ENCODE data around the gene CDH3. TPM values are rescaled to one million over a fixed set of nuclear protein-coding genes. Genes with fewer than 3 reads are reported as not detected.

CDH3 gene
- polyA plus RNA-seq, 2 of the 4 experiments (the other 2 are of a cell fraction), result 0.08 to 0.25 TPM

DNA sequence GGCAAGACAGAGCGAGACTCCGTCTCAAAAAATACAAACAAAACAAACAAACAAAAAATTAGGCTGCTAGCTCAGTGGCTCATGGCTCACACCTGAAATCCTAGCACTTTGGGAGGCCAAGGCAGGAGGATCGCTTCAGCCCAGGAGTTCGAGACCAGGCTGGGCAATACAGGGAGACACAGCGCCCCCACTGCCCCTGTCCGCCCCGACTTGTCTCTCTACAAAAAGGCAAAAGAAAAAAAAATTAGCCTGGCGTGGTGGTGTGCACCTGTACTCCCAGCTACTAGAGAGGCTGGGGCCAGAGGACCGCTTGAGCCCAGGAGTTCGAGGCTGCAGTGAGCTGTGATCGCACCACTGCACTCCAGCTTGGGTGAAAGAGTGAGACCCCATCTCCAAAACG, 91.5 kb downstream of the CDH3 start:
- no peaks in the 10 kb centered on the region for H3K9me3 ChIP-seq
- peak overlapping the region; percentile 99 for H3K4me2 ChIP-seq
- ATAC-seq, result no peak
- peaks cover 50% of the 10 kb centered on the region for H3K4me1 ChIP-seq
- ChIA-PET POLR2A (no interaction called here), CTCF (interaction anchor here (0.6 to 1.3 kb wide), 5 partner anchors 28 to 207 kb away, joined by 3 to 4 read pairs (median 3); no protein-coding TSS in a partner anchor)
- 82% methylated on average over 12 of the region's 12 CpGs for whole genome bisulfite sequencing (ENCODE audit: missing lambda C conversion rate)
- peak overlapping the region in 1 of 2 experiments; percentile 94; a peak in 2 of 6 replicates for H3K27ac ChIP-seq
- TF ChIP-seq ESRRA (IDR thresholded peaks at IDR 0.05; ENCODE audit: borderline replicate concordance, low read length), result no peak
- TF ChIP-seq TFCP2L1 (CRISPR knock-in tag; IDR thresholded peaks at IDR 0.05), result no peak
- TF ChIP-seq RCOR1 (IDR thresholded peaks at IDR 0.05; ENCODE audit: low read depth, low read length), result no peak
- no peak for TF ChIP-seq BHLHE40 (IDR thresholded peaks at IDR 0.05; ENCODE audit: low read depth, low read length)
- TF ChIP-seq SMC3 (IDR thresholded peaks at IDR 0.05), result no peak
- TF ChIP-seq JUNB (IDR thresholded peaks at IDR 0.05), result no peak
- no peak for TF ChIP-seq HOXA7 (CRISPR knock-in tag; IDR thresholded peaks at IDR 0.05)
- TF ChIP-seq POLR2A (IDR thresholded peaks at IDR 0.05; ENCODE audit: low read length), result no peak
- no peak for TF ChIP-seq RFX5 (IDR thresholded peaks at IDR 0.05)
- no peak for TF ChIP-seq KDM1A (IDR thresholded peaks at IDR 0.05; ENCODE audit: low read depth)
- TF ChIP-seq, protein P1, sequence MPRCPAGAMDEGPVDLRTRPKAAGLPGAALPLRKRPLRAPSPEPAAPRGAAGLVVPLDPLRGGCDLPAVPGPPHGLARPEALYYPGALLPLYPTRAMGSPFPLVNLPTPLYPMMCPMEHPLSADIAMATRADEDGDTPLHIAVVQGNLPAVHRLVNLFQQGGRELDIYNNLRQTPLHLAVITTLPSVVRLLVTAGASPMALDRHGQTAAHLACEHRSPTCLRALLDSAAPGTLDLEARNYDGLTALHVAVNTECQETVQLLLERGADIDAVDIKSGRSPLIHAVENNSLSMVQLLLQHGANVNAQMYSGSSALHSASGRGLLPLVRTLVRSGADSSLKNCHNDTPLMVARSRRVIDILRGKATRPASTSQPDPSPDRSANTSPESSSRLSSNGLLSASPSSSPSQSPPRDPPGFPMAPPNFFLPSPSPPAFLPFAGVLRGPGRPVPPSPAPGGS (IDR thresholded peaks at IDR 0.05), result no peak
- TF ChIP-seq HOXB13 (CRISPR knock-in tag; IDR thresholded peaks at IDR 0.05; ENCODE audit: low read depth), result no peak
- no peak for TF ChIP-seq KDM5A (IDR thresholded peaks at IDR 0.05)
- TF ChIP-seq MAZ (IDR thresholded peaks at IDR 0.05; ENCODE audit: borderline replicate concordance, low read depth, low read length), result no peak
- no peak for TF ChIP-seq CEBPB (IDR thresholded peaks at IDR 0.05)
- TF ChIP-seq CHD2 (IDR thresholded peaks at IDR 0.05; ENCODE audit: low read length, partially characterized antibody), result no peak
- no peak for TF ChIP-seq FOXS1 (CRISPR knock-in tag; IDR thresholded peaks at IDR 0.05)
- DNase-seq (ENCODE audit: low read depth in 1 of 2, low spot score in 1 of 2), result no peak
- no peak for FAIRE-seq
- peak overlapping the region; percentile 67; the same call in 2 of the 3 replicates for H3K4me3 ChIP-seq

DNA sequence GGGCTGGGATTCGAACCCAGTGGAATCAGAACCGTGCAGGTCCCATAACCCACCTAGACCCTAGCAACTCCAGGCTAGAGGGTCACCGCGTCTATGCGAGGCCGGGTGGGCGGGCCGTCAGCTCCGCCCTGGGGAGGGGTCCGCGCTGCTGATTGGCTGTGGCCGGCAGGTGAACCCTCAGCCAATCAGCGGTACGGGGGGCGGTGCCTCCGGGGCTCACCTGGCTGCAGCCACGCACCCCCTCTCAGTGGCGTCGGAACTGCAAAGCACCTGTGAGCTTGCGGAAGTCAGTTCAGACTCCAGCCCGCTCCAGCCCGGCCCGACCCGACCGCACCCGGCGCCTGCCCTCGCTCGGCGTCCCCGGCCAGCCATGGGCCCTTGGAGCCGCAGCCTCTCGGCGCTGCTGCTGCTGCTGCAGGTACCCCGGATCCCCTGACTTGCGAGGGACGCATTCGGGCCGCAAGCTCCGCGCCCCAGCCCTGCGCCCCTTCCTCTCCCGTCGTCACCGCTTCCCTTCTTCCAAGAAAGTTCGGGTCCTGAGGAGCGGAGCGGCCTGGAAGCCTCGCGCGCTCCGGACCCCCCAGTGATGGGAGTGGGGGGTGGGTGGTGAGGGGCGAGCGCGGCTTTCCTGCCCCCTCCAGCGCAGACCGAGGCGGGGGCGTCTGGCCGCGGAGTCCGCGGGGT, 92.1 kb downstream of the CDH3 start, which contains the start of gene CDH1:
TSS of gene CDH1 (plus strand) at position 247 of the 684 bp plus-strand sequence. CDS start at position 371, 124 bp downstream.
- TF ChIP-seq KDM1A (IDR thresholded peaks at IDR 0.05; ENCODE audit: low read depth), result no peak
- no peak for TF ChIP-seq EHMT2 (IDR thresholded peaks at IDR 0.05; ENCODE audit: low read depth)
- no peak for TF ChIP-seq SMC3 (IDR thresholded peaks at IDR 0.05)
- TF ChIP-seq FOXS1 (CRISPR knock-in tag; IDR thresholded peaks at IDR 0.05), result no peak
- TF ChIP-seq, protein P2, sequence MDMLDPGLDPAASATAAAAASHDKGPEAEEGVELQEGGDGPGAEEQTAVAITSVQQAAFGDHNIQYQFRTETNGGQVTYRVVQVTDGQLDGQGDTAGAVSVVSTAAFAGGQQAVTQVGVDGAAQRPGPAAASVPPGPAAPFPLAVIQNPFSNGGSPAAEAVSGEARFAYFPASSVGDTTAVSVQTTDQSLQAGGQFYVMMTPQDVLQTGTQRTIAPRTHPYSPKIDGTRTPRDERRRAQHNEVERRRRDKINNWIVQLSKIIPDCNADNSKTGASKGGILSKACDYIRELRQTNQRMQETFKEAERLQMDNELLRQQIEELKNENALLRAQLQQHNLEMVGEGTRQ (IDR thresholded peaks at IDR 0.05), result peak; percentile 39; the same call in 1 of the 2 replicates
- TF ChIP-seq, protein P3, sequence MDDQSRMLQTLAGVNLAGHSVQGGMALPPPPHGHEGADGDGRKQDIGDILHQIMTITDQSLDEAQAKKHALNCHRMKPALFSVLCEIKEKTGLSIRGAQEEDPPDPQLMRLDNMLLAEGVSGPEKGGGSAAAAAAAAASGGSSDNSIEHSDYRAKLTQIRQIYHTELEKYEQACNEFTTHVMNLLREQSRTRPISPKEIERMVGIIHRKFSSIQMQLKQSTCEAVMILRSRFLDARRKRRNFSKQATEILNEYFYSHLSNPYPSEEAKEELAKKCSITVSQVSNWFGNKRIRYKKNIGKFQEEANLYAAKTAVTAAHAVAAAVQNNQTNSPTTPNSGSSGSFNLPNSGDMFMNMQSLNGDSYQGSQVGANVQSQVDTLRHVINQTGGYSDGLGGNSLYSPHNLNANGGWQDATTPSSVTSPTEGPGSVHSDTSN (IDR thresholded peaks at IDR 0.05), result no peak
- Histone ChIP-seq H3K4me3 (peak within 1 kb of the TSS; percentile 67), H3K27ac (peak within 1 kb of the TSS; percentile 78 to 94), H3K9me3 (no peaks in the 10 kb centered on the region), H3K4me1 (peaks cover 50% of the 10 kb centered on the region), H3K4me2 (peak within 1 kb of the TSS; percentile 99)
- ATAC-seq (peak; percentile 47 to 58; a peak in 5 of 6 replicates), FAIRE-seq (no peak), DNase-seq (ENCODE audit: low read depth in 1 of 2, low spot score in 1 of 2) (no peak)
- 10% methylated on average over 18 of the region's 63 CpGs for WGBS (ENCODE audit: missing lambda C conversion rate)
- ChIA-PET POLR2A (no interaction called here), CTCF (interaction anchor here (0.6 to 1.8 kb wide), 6 partner anchors 12 to 208 kb away, joined by 3 to 8 read pairs (median 4); no protein-coding TSS in a partner anchor)
